ENCODE measurements around the gene MCCD1.
A peak's percentile ranks its signal among the peaks of the same experiment; 100 is the strongest.

The MCCD1 gene

GRCh38 chr6:31558318-31558625, 29.5 kb downstream of the MCCD1 start:
- in situ Hi-C loops (cut with HindIII; ENCODE audit: low pct_ligation_motif_present, low sequenced_read_pairs) = no loop called here
- Histone ChIP-seq H3K27ac (no peak overlapping the region), H3K36me3 (replicated peaks) (peaks cover 18% of the 10 kb centered on the region), H3K4me3 (ENCODE audit: low read depth, low read length) (no peak overlapping the region), H3K27me3 (replicated peaks) (no peaks in the 10 kb centered on the region)
- no peak for DNase-seq
- no peak for TF ChIP-seq CTCF (IDR thresholded peaks at IDR 0.05; ENCODE audit: low read depth, low read length, missing control alignments)

GRCh38 chr6:31558631-31559500, 30.1 kb downstream of the MCCD1 start:
- no peak for TF ChIP-seq CTCF (IDR thresholded peaks at IDR 0.05; ENCODE audit: low read depth, low read length, missing control alignments)
- no peak overlapping the region for H3K4me3 ChIP-seq (ENCODE audit: low read depth, low read length)

GRCh38 chr6:31559606-31559957, 30.8 kb downstream of the MCCD1 start:
- no peak overlapping the region for H3K4me3 ChIP-seq (ENCODE audit: low read depth, low read length)
- peaks cover 17% of the 10 kb centered on the region for H3K36me3 ChIP-seq (replicated peaks)
- DNase-seq = no peak
- in situ Hi-C loops (cut with HindIII; ENCODE audit: low pct_ligation_motif_present, low sequenced_read_pairs) = no loop called here
- TF ChIP-seq CTCF (IDR thresholded peaks at IDR 0.05; ENCODE audit: low read depth, low read length, missing control alignments) = no peak
- H3K27me3 ChIP-seq (replicated peaks) = no peaks in the 10 kb centered on the region
- peak overlapping the region; percentile 68 for H3K27ac ChIP-seq

More at GRCh38 chr6:31558631-31559500, 30.1 kb downstream of the MCCD1 start:
- Histone ChIP-seq H3K36me3 (replicated peaks) (peaks cover 17% of the 10 kb centered on the region), H3K27me3 (replicated peaks) (no peaks in the 10 kb centered on the region), H3K27ac (peak overlapping the region; percentile 68)
- no peak for DNase-seq
- in situ Hi-C loops (cut with HindIII; ENCODE audit: low pct_ligation_motif_present, low sequenced_read_pairs) = no loop called here

GRCh38 chr6:31559958-31560696, 31.4 kb downstream of the MCCD1 start:
- Histone ChIP-seq H3K36me3 (replicated peaks) (peaks cover 17% of the 10 kb centered on the region), H3K4me3 (ENCODE audit: low read depth, low read length) (no peak overlapping the region), H3K27ac (peak overlapping the region; percentile 68), H3K27me3 (replicated peaks) (no peaks in the 10 kb centered on the region)
- no peak for TF ChIP-seq CTCF (IDR thresholded peaks at IDR 0.05; ENCODE audit: low read depth, low read length, missing control alignments)
- in situ Hi-C loops (cut with HindIII; ENCODE audit: low pct_ligation_motif_present, low sequenced_read_pairs) = no loop called here
- peak; percentile 51 for DNase-seq

GRCh38 chr6:31560697-31561058, 31.9 kb downstream of the MCCD1 start:
- Histone ChIP-seq H3K4me3 (ENCODE audit: low read depth, low read length) (no peak overlapping the region), H3K27me3 (replicated peaks) (no peaks in the 10 kb centered on the region), H3K36me3 (replicated peaks) (peaks cover 17% of the 10 kb centered on the region), H3K27ac (peak overlapping the region; percentile 68)
- in situ Hi-C loops (cut with HindIII; ENCODE audit: low pct_ligation_motif_present, low sequenced_read_pairs) = no loop called here
- no peak for TF ChIP-seq CTCF (IDR thresholded peaks at IDR 0.05; ENCODE audit: low read depth, low read length, missing control alignments)
- DNase-seq = no peak

Data from brain microvascular endothelial cell (primary cell).